Liver (tissue), 9 donors: ENCODE results near the gene CDK8. TPM values are rescaled to one million over a fixed set of nuclear protein-coding genes. Genes with fewer than 3 reads are reported as not detected.

Experiments
- DNase-seq: peaks from one replicate; pipeline ENCODE4 v3.0.0-alpha.2; 2017; ENCODE audit warnings: low spot score
- H3K27ac ChIP-seq, 2 donors: one replicate each; pipeline ENCODE4 v1.7.0; 2013; ENCODE audit warnings: inconsistent platforms in 2 of 2, low read length in 2 of 2, control low read depth in 1 of 2, low read depth in 1 of 2, mild to moderate bottlenecking in 1 of 2
- H3K27me3 ChIP-seq, 4 donors: one replicate each; pipeline versions ENCODE4 v1.6.1 to v1.7.0; 2013; ENCODE audit warnings: low read length in 3 of 4, inconsistent platforms in 1 of 4, mild to moderate bottlenecking in 1 of 4, moderate library complexity in 1 of 4; ENCODE audit not compliant: control insufficient read depth in 4 of 4, insufficient read depth in 4 of 4
- H3K36me3 ChIP-seq, 4 donors: one replicate each; pipeline versions ENCODE4 v1.6.1 to v1.7.0; 2013; ENCODE audit warnings: low read length in 3 of 4, mild to moderate bottlenecking in 3 of 4, low read depth in 1 of 4, moderate library complexity in 1 of 4; ENCODE audit not compliant: control insufficient read depth in 4 of 4, insufficient read depth in 3 of 4
- H3K4me1 ChIP-seq, 4 donors: one replicate each; pipeline versions ENCODE4 v1.6.1 to v1.7.0; 2013; ENCODE audit warnings: low read length in 3 of 4, mild to moderate bottlenecking in 3 of 4, moderate library complexity in 1 of 4; ENCODE audit not compliant: control insufficient read depth in 4 of 4, insufficient read depth in 4 of 4
- H3K4me3 ChIP-seq, 3 donors: one replicate each; pipeline versions ENCODE4 v1.6.1 to v1.7.0; 2013; ENCODE audit warnings: low read length in 3 of 3, control low read depth in 1 of 3, low read depth in 1 of 3, mild to moderate bottlenecking in 1 of 3
- H3K9ac ChIP-seq, 2 donors: one replicate each; pipeline ENCODE4 v1.7.0; 2013; ENCODE audit warnings: low read length in 2 of 2, mild to moderate bottlenecking in 2 of 2, moderate library complexity in 2 of 2, control low read depth in 1 of 2, low read depth in 1 of 2
- H3K9me3 ChIP-seq, 4 donors: one replicate each; pipeline versions ENCODE4 v1.6.1 to v1.7.0; 2013; ENCODE audit warnings: low read length in 3 of 4; ENCODE audit not compliant: control insufficient read depth in 4 of 4
- ATF3 ChIP-seq: IDR thresholded peaks from 2 replicates; pipeline ENCODE4 v1.6.1; 2016; ENCODE audit warnings: antibody characterized with exemption
- CTCF ChIP-seq: fragments of 150-350 bp; IDR thresholded peaks from 2 replicates; pipeline ENCODE4 v1.5.1; 2017; ENCODE audit warnings: improper control_type of control experiment, low read depth, low read length; ENCODE audit not compliant: missing input control
- MAX ChIP-seq: IDR thresholded peaks from 2 replicates; pipeline ENCODE4 v1.6.1; 2016; ENCODE audit warnings: antibody characterized with exemption
- NR2F2 ChIP-seq: IDR thresholded peaks from 2 replicates; pipeline ENCODE4 v1.6.1; 2016; ENCODE audit warnings: antibody characterized with exemption
- REST ChIP-seq: IDR thresholded peaks from 2 replicates; pipeline ENCODE4 v1.6.1; 2016; ENCODE audit warnings: antibody characterized with exemption, mild to moderate bottlenecking
- RXRA ChIP-seq, 2 donors: IDR thresholded peaks; 2 replicates each; pipeline ENCODE4 v1.6.1; 2017 to 2018; ENCODE audit warnings: antibody characterized with exemption in 2 of 2, mild to moderate bottlenecking in 1 of 2
- YY1 ChIP-seq: IDR thresholded peaks from 2 replicates; pipeline ENCODE4 v1.6.1; 2016; ENCODE audit warnings: antibody characterized with exemption, mild to moderate bottlenecking
- WGBS: extraction: QIAGEN DNeasy Blood & Tissue Kit; methylation state at CpG from one replicate; pipeline ENCODE4 v1.1.7; 2013; 5-methylcytosine and 5-hydroxymethylcytosine counted together
- polyA plus RNA-seq, 2 donors: library from polyadenylated mRNA; stranded (reverse) in 1 of 2; unstranded in 1 of 2; fragments of 200-250 nt in 1 of 2; fragments of >200 nt in 1 of 2; fragmentation: Nextera tagmentation in 1 of 2; extraction: Ambion mirVana in 1 of 2; gene quantifications; one replicate each; pipeline versions ENCODE4 v1.2.1 to v1.2.3, GENCODE V29; 2013 to 2015
- total RNA-seq, 2 donors: library from RNA; depleted of rRNA; stranded (reverse); fragments of >200 nt; gene quantifications; one replicate each; pipeline ENCODE4 v1.2.3, GENCODE V29; 2014
- donor health status: healthy.
- donor health status: healthy.
- donor health status: healthy.
- donor health status: healthy.
- donor health status: healthy.

CDK8 gene
- total and polyA plus RNA-seq, 4 donors, result 3.3 to 10.8 (median 6.8) TPM

DNA sequence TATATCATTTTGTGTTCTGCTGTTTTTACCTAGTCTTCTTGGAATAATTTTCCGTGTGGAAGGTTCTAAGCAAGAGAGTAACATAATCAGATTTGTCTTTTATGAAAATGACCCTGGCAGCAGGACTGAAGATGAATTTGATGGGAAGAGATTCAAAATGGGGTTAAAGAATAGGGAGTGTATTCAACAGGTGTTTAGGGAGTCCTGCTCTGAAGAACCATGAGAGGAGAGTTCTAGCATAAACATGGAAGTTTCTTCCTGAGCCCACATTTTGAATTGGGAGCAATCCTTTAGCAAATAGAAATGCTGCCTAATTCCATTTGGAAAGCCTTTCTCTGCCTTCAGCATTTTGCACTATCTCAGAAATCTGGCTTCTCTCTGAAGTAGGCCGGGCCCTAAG lies 127.0 kb downstream of the CDK8 start (continued):
- TF ChIP-seq REST (no peak), NR2F2 (no peak), ATF3 (no peak)

DNA sequence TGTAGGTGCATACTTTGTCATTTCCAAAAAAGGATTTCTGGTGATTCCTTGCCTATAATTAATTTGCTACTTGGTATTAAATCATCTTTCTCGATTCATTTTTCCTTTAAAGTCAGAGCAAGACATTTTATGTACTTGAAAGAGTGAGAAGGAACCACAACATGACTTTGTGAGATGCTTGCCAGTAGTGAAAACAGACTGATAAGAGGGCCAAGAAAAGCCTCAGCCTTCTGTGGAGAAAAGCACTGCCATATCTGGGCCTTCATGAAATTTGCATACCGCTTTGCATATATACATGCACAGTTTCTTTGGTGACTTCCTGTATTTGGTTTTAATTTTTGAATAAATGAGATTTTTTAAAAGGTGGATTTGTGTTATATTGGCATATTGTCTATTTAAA lies 128.4 kb downstream of the CDK8 start:
- no peak for TF ChIP-seq MAX
- H3K36me3 ChIP-seq, result peaks cover under 1 to 8% (median 3%) of the 10 kb centered on the region in 4 donors
- WGBS, result 95% methylated on average over 2 of the region's 2 CpGs
- no peak overlapping the region for H3K9ac ChIP-seq
- peaks cover 0 to 6% (median 4%) of the 10 kb centered on the region in 4 donors for H3K4me1 ChIP-seq
- H3K4me3 ChIP-seq, result no peak overlapping the region
- no peaks in the 10 kb centered on the region for H3K9me3 ChIP-seq
- H3K27me3 ChIP-seq, result no peaks in the 10 kb centered on the region
- DNase-seq, result no peak
- H3K27ac ChIP-seq, result no peak overlapping the region

GRCh38 chr13:26382835-26383234 lies 128.9 kb downstream of the CDK8 start:
- H3K4me3 ChIP-seq, result no peak overlapping the region
- no peak overlapping the region for H3K9ac ChIP-seq
- WGBS, result 94% methylated on average over 4 of the region's 4 CpGs
- no peak for DNase-seq
- H3K27me3 ChIP-seq, result no peaks in the 10 kb centered on the region
- H3K36me3 ChIP-seq, result peaks cover 4 to 12% (median 5%) of the 10 kb centered on the region in 4 donors
- no peaks in the 10 kb centered on the region for H3K9me3 ChIP-seq
- TF ChIP-seq MAX, result no peak
- H3K4me1 ChIP-seq, result peaks cover 0 to 5% (median 2%) of the 10 kb centered on the region in 4 donors
- no peak overlapping the region for H3K27ac ChIP-seq

DNA sequence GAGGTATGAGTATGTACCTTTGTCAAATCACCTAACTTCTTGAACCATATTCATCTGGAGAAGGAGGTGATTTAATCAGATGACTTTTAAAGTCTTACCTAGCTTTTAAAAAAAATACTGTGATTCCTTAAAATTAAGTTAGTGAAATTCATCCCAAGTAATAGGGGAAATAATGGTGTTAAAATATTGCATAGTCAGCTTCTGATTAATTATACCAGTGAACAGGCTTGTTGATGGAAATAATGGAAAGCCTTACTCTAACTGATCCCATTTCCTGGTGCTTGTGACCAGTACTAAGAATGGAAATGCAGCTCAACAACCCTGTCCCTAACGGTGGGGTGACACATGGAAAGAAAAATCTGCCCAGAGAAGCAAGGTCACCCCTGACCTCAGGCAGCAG lies 130.7 kb downstream of the CDK8 start:
- Histone ChIP-seq H3K4me1 (peaks cover 0 to 3% (median 0%) of the 10 kb centered on the region in 4 donors), H3K4me3 (no peak overlapping the region), H3K27ac (no peak overlapping the region), H3K27me3 (no peaks in the 10 kb centered on the region), H3K36me3 (peaks cover 4 to 13% (median 8%) of the 10 kb centered on the region in 4 donors), H3K9me3 (no peaks in the 10 kb centered on the region), H3K9ac (no peak overlapping the region)
- TF ChIP-seq CTCF, result no peak
- TF ChIP-seq RXRA (IDR thresholded peaks at IDR 0.05), result no peak
- TF ChIP-seq YY1, result no peak
- WGBS, result 85% methylated on average over 1 of the region's 1 CpG
- no peak for DNase-seq
